ENCODE measurements around the gene RTN4R.
"Not testable (repeated sequence)": the region's sequence is repeated elsewhere in the genome, so short reads cannot be mapped to it uniquely, and the experiment has no call there.

RTN4R gene

DNA sequence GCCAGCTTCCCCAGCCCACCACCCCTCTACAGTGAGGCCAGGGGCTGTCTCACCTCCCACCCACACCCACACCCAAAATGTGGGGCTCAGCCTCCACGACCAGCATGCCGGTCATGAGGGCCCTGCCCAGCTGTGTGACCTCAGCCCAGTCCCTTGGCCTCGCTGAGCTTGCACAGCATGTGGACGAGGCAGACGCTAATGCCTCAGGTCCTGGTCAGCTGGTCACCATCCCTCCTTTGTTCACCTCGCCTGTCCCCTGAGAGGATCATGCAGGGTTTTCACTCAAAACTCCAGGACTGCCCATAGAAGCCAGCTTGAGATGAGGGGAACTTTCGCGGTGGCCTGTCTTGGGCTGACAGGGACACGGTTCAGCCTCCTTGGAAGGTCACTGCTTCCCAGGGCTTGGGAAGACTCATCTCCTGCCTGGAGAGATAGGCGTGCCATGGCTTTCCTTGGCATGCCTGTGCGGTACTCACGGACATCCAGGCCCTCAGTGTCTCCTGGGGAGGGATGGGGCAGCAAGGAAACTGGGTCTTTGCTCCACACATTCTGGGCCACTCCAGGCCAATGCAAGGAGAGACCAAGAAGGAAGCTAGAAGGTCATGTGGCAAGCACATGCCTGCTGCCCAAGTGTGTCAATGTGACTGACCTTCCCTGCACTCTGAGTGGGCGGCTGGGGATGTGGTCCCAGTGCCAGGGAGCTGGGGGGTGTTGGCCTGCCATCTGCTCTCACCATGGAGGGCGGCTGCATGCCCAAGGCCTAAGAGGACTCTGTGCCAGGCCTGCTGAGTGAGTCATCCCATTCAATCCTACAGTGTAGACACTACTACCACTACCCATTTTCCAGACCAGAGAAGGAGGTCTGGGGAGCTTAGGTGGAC lies 3.2 kb upstream of the RTN4R start:
- no peak for DNase-seq (ENCODE audit: low spot score)

DNA sequence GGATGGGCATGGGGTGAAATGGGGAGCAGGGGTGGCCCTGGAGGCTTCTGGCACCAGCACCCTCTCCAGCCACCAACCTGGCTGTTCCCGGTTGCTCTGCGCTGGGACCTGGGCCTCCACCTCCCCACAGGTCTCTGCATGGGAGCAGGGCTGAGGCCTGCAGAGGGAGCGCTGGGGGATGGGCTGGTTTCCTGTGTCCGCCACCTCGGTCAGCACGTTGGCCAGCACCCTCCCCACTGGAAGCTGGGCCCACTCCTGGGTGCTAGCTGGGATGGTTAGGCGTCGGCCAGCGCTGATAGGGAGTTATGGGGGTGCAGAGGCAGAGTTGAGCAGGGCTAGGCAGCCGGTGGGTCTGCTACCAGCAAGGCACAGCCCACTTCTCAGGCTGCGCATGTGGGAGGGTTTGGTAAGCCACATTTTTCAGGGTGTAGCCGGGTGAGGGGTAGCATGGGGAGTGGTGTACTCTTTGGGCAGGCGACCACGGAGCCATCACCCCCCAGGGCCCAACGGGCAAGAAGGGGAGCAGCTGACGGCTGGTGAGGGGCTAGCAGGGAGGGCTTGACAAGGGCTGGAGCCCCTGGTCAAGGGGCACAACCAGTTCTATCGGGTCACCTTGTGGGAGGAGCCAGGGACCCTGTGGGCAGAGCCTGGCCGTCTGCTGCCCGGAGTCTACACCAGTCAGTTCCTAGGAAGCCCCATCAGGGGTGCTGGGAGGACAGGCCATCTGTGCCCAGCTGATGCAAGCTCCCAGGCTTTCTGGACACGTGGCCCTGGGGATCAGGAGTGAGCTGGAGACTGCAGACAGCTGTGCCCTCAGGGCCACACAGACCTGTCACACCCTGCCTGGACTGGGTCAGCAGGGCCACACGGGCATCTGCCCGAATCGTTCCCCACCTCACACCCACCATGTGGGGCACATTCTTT lies 2.3 kb upstream of the RTN4R start:
- DNase-seq (ENCODE audit: low spot score) = not testable (repeated sequence)

DNA sequence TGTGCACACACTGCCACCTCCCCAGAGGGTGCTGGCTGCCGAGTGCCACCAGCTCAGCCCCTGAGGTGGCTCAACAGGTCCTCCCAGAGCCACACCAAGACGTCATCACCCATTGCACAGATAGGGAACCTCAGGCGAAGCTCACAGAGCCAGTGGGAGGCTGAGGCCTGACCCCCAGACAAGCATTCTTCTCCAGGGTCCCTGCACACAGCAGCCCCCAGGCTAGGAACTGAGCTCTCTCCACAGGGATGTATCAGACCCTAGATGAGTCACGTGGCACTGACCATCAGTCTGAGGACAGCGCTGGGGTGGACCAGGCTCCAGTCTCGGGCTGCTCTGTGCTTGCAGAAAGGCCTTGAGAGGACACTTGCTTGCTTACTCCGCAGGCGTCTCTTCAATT lies 1.6 kb upstream of the RTN4R start:
- not testable (repeated sequence) for DNase-seq (ENCODE audit: low spot score)

DNA sequence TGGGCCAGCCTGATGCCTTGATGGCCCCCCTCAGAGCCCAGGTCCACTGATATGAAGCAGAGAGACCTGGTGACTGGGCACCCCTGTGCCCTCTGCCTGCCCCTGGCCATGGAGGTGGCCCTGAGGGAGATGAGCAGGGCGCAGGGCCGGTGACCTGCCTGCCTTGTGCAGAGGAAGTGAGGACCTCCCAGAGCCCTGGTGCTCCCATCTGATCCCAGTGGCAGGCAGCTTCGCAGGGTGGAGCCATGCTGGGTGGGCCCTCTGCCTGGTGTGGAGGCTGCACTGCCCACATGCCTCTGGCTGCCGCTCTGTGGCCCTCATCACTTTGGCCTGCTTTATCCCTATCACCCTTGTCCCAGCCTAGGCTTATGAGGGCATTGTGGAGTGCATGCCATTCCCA lies 1.1 kb upstream of the RTN4R start:
- not testable (repeated sequence) for DNase-seq (ENCODE audit: low spot score)

DNA sequence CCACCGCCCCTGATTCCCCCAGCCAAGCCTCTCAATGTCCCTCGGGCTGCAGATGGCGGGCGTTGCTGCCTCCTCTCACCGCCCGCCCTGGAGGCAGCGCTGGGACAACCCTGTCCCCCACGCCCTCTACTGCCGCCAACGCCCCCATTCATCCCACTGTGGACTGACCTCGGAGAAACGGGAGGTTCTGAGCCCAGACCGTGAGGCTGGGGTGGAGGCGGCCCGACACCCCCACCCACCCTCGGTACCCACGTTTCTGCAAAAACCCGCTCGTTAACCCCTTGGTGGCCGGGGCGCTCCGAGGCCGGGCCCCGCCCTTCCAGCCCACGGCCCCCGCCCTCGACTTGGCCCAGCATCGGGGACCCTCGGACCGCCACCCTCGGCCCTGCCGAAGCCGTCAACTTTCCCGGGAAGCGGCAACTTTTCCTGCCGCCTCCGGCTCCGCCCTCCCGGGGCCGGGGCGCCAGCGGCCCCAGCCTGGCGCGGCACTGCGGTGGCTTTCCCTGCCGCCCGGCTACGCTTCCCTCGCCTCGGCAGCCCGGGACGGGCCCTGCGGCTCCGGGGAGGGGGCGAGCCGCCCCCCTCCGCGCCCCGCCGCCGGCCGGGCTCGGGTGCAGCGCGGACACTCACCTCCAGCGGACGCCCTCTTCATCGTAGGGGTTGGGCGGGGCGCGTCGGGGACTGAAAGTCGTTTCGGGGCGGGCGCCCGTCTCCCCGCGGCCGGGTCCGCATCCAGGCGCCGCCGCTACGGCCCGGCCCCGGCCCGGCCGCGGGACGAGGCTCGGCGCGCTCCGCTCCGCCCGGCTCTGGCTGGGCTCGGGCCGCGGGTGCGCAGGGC lies 458 bp downstream of the RTN4R start:
- DNase-seq (ENCODE audit: low spot score) = no peak

DNA sequence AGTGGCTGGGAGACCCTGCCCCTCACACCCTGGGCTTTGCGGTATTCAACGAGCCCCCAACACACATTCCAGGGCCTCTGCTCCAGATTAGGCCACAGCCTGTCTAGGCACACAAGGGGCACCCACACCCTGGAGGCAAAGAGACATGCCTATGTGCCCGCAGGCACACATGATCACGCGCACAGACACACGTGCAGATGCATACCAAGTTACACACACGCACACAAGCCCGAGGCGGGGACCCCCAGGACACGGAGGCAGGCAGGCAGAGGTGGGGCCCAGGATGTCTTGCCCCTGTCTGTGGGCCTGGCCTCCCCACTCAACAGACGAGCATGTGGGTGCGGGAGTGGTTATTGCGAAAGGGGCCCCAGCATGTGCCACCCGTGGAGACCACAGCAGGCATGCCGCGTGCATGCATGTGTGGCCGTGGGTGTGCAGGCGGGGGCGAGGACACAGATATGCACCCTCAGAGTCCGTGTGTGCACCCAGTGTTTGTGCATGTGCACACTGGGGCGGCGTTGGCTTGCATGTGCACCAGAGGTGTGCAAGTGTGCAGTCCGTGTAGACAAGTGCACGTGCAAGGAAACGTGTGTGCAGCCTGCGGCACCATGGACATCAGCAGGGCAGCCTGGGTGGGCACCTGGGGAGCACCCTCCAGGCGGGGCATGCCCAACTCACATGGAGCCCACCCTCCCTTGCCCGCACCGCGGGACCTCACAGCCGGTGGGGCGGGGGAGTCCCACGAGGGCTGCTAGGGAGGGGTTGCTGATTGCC lies 1.3 kb downstream of the RTN4R start:
- DNase-seq (ENCODE audit: low spot score) = not testable (repeated sequence)

DNA sequence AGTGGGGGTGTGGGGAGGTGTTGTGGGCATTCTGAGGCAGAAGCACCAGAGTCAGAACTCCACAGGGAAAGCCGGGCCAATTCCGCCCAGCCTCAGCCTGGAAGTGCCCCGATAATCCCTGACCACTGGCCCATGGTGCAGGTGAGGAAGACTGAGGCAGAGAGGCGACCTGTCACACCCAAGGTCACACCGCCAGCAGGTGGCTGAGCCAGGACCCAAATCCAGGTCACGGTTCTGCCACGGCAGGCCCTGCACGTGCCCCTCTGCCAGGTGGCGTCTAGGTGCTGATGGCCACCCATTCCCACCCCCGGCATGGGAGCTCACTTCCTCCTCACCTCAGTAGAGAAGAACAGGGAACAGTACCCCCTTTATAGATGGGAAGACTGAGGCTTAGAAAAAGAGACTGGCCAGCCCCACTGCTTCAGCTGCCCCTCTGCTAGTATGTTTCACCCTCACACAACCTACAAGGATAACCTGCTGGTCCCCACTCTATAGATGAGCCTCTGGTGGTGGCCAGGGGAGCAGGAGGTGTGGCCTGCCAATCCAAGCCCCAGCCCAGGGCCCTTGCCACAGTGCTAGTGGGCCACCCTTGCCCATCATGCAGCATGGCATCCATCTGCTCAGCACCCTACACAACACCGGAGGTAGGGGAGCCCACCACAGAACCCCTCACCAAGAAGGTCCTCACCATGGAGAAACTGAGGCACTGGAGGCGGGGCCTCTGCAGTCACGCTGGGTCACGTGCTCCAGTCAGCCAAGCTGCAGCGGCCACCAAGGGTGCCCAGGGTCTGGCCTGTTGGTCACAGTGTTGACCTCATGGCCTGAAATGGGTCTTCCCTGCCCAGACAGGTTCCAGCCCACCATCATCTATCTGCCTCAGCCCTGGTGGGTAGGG lies 2.1 kb downstream of the RTN4R start:
- DNase-seq (ENCODE audit: low spot score) = not testable (repeated sequence)

DNA sequence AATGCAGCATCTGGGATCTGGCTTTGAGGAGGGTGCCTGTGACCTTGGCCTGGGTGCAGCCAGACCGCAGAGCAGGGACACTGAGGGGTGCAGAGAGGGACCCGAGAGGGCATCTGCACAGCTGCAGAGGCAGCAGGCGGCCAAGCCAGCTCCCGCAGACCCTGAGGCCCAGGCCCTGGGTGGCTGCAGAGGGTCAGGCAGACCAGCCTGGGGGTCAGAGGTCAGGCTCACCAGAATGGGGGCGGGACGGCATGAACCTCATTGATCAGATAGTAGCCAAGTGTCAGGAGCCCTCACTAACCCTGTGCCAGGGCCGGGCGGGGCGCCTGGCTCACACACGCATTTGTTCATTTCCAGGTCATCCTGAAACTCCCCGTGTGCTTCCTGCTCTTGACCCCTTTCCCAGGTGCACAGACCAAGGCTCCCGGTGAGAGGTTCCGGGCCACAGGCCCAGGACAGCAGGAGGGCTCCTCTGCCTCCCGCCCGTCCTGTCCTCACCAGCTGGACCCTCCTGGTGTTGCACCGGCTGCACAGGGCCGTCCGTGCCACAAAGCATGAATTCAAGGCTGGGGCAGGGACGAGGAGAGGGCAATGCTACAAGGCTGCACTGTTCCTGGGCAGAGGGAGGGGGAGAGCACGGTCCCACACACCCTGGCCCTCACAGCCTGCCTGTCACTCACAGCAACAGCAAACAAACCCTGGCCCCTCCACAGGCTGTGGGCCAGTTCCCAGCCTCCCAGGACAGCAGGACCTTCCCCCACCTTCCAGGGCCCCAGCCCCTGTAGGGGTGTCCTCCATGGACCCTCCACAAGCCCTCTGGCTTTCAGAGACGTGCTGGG lies 3.3 kb downstream of the RTN4R start:
- no peak for DNase-seq (ENCODE audit: low spot score)

DNA sequence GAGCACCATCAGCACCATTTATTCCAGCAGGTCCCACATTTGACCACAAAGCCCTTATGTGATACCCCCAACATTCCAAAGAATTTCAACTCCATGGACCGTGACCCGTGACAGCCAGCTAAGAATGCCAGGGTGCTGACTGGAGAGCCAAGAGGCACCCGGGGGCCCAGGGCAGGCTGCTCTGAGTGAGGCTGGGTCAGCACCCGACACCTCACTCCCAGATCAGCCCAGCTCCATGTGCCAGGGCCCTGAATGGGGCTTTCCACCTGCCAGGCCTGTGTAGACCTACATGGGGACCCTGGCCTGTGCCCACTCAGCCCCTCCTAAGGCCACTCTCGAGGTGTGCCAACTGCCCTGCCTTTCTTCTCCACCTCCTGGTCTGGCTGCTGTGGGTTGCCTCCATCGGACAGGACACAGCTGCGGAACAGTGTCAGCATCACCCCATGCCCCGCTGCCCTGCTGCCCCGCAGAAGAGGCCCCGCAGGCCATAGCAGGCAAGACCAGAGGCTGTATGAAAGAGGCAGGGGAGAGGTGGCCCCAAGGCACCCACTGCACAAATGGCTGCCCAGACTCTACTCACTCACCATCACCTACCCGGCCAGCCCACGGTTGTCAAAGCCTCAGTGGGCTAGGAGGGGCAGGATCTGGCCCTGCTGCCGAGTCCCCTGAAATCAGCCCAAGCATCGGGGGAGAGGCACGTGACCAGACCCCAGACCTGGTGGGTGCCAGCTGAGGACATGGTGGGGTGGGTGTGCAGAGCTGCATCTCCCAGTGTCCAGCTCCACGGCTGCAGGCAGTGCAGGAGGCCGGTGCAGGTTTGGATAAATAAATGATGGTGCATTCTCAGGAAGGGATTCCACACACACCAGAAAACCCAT lies 4.5 kb downstream of the RTN4R start:
- not testable (repeated sequence) for DNase-seq (ENCODE audit: low spot score)

DNA sequence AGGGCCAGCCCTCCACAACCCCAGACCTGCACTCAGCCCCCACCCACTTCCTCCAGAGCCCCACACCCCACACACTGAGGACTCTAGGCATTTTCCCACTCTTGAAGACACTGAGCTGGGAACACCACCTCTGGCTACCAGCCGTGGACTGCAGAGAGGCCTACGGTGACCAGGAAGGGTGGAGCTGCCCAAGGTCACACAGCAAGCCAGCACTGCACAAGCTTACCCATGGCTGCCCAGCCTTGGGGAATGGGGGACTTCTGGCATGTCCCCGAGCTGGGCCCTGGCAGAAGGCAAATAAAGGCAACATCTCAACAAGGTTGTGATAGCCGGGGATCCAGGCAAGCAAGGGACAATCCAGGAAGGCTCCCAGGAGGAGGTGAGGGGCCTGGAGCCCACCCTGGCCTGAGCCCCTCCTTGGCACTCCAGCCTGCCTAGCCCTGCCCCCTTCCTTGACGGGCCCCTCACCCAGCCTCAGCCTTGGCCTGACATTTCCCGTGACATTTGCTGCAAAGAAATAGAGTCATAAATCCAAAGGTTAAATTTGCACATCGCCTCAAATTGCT lies 5.5 kb downstream of the RTN4R start:
- DNase-seq (ENCODE audit: low spot score) = no peak

DNA sequence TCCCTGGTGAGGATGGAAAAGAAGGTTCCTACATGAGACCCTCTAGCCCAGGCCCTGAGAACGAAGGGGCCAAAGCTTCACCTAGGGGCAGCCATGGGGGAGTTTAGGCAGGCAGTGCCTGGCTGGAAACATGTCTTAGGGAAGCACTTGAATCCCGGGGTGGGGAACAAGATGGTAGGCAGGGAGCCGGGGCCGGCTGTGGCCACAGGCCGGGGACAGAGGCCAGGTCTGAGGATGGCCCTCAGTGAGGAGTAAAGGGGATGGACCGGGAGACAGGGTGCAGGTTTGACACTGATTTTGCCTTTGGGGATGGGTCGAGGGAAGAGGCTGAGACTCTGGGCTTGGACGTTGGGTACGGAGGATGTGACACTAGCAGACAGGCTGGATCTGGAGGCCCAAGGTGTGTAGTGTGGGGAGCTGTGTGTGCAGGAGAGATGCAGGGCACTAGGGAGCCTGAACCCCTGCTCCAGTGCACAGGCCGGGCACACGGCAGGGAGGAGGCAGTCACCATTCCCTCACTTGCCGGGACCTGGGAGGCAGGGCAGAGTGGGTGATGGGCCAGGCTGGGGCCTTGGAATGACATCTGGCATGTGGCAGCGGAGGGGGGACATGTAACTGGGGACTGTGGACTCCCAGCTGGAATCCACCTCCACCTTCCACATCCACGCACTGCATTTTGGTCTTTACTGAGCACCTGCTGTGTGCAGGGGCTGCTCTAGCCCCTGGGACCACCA lies 6.1 kb downstream of the RTN4R start:
- DNase-seq (ENCODE audit: low spot score) = no peak

DNA sequence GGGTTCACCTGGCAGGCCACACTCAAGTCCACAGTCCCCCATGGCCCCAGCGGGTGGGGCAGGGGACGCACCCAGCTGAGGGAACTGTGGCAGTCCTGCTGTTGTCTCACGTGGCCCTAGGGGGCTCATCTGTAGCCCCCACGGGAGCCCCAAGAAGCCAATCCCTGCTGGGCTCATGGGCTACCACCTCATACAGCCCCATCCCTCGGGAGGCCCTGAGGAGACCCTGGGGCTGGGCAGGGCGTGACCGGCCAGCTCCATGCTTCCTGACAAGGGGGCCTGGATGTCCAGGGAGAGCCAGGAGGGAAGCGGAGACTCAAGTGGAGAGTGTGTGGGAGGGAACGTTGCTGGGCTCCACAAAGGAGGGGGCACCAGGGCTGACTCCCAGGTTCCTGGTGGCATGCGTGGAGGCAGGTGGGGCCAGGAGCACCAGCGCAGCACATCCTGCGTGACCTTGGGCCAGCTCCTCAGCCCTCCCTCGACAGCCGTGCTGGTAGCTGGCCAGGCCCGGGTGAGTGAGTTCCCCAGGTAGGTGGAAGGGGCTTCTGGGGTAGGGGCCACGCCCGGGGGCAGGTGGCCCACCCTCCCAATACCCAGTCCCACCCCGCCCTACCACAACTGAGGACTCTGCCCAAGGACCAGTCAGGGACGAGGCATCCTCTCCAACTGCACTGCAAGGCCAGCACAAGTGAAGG lies 7.9 kb downstream of the RTN4R start:
- no peak for DNase-seq (ENCODE audit: low spot score)

DNA sequence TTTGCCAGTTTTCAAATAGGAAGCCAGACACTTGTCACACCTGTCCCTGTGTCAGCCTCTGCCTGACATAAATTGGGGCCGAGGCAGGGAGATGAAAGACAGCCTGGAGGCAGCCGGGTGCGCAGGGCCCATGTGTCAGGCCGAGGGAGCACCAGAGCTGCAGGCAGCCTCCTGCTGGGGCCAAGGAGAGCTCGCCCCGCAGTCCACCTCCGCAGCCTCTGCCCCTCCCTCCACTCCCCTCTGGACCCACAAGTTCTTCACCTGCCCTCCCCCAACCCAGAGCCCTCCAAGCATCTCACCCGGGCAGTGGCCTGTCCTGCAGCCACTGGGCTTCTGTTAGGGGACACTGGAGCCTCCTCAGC lies 8.8 kb downstream of the RTN4R start:
- DNase-seq (ENCODE audit: low spot score) = no peak

DNA sequence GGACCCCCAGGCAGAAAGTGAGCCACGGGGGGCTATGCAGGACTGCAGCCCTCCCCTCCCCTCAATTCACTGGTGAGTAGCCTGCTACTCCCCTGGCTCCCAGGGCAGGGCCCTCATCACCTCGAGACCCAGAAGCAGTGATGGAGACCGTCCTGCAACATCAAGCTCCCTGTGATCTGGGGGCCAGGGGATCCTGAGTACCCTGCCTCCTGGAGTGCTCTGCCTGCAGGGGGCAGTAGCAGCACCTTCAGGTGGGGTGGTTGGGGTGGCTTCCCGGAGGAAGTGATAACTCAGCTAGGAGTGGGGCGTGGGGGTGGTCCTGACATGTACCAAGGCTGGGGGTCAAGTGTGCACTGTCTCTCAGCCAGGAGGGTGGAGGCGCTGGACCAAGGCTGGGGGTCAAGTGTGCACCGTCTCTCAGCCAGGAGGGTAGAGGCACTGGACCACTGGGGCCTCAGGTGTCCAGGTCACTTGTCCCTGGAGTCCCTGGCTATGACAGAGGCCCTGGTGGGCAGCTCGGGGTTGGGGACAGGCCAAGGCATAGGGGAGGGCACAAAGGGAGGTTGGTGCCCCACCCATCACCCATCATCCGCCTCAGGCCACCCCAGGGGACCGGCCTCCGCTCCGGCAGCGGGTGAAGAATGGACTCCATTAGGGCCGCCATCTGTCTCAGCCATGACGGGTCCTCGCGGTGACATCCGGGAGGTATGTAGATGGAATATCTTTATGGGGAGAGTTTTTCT lies 9.4 kb downstream of the RTN4R start:
- peak; percentile 18 for DNase-seq (ENCODE audit: low spot score)

DNA sequence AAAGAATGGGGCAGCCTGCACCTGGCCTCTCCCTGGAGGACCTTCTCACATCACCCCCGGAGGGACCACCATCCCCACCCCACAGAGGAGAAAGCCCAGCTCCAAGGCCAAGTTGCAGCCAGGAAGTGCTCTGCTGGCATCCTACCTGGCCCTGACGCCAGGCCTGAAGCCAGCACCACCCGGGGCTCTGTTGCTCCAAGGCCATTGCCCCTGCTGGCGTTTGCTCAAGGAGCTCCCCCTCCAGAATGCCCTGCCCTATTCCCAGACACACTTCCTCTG lies 10.2 kb downstream of the RTN4R start:
- no peak for DNase-seq (ENCODE audit: low spot score)
